Hippocampal formation (tissue), 2 donors: ENCODE measurements around the gene HAAO.

ENCODE experiments used
- DNase-seq, 2 donors: peaks; one replicate each; lab custom pipeline; 2025; lab: John Stamatoyannopoulos, UW

Gene HAAO

GRCh38 chr2:42793334-42794270, 1.2 kb upstream of the HAAO start:
- DNase-seq = no peak

GRCh38 chr2:42792087-42792582, 248 bp downstream of the HAAO start:
- DNase-seq = peak in 1 of 2 donors; percentile 13

- no peak for DNase-seq
Observed at GRCh38 chr2:42791606-42792005, 777 bp downstream of the HAAO start.

- no peak for DNase-seq
Observed at GRCh38 chr2:42789751-42790150, 2.6 kb downstream of the HAAO start.

- DNase-seq = no peak
Observed at GRCh38 chr2:42788882-42789281, 3.5 kb downstream of the HAAO start.

GRCh38 chr2:42788478-42788793, 3.9 kb downstream of the HAAO start:
- no peak for DNase-seq

GRCh38 chr2:42787788-42788477, 4.5 kb downstream of the HAAO start:
- no peak for DNase-seq

GRCh38 chr2:42787424-42787787, 5.0 kb downstream of the HAAO start:
- no peak for DNase-seq

- DNase-seq = no peak
Observed at GRCh38 chr2:42786561-42787345, 5.6 kb downstream of the HAAO start.

- no peak for DNase-seq
Observed at GRCh38 chr2:42784204-42784880, 8.0 kb downstream of the HAAO start.

GRCh38 chr2:42783511-42783910, 8.9 kb downstream of the HAAO start:
- no peak for DNase-seq

- no peak for DNase-seq
Observed at GRCh38 chr2:42781181-42781580, 11.2 kb downstream of the HAAO start.

- no peak for DNase-seq
Observed at GRCh38 chr2:42777883-42778805, 14.2 kb downstream of the HAAO start.

GRCh38 chr2:42775810-42776209, 16.6 kb downstream of the HAAO start:
- DNase-seq = no peak

GRCh38 chr2:42775186-42775585, 17.2 kb downstream of the HAAO start:
- DNase-seq = no peak

- DNase-seq = no peak
Observed at GRCh38 chr2:42771546-42772153, 20.7 kb downstream of the HAAO start.

- DNase-seq = peak in 1 of 2 donors; percentile 30
Observed at GRCh38 chr2:42770288-42771131, 21.9 kb downstream of the HAAO start.

GRCh38 chr2:42769583-42770287, 22.6 kb downstream of the HAAO start:
- no peak for DNase-seq
